Esophagus (tissue), 2 donors: ENCODE measurements around the gene TNFRSF9. TPM values are rescaled to one million over a fixed set of nuclear protein-coding genes. Genes with fewer than 3 reads are reported as not detected.

Experiments
- H3K27ac ChIP-seq, 2 donors: one replicate each; pipeline ENCODE4 v1.5.1; 2013; ENCODE audit warnings: low read depth in 2 of 2, mild to moderate bottlenecking in 2 of 2, inconsistent platforms in 1 of 2, low read length in 1 of 2, moderate library complexity in 1 of 2
- H3K27me3 ChIP-seq, 2 donors: one replicate each; pipeline ENCODE4 v1.6.1; 2013; ENCODE audit warnings: low read length in 2 of 2, control low read depth in 1 of 2, mild to moderate bottlenecking in 1 of 2; ENCODE audit not compliant: insufficient read depth in 2 of 2, control insufficient read depth in 1 of 2
- H3K36me3 ChIP-seq, 2 donors: one replicate each; pipeline ENCODE4 v1.6.1; 2013; ENCODE audit warnings: low read length in 1 of 2; ENCODE audit not compliant: control insufficient read depth in 2 of 2, insufficient read depth in 2 of 2
- H3K4me1 ChIP-seq, 2 donors: one replicate each; pipeline ENCODE4 v1.6.1; 2013; ENCODE audit warnings: low read length in 1 of 2; ENCODE audit not compliant: control insufficient read depth in 2 of 2, insufficient read depth in 2 of 2
- H3K4me3 ChIP-seq, 2 donors: one replicate each; pipeline ENCODE4 v1.5.1; 2013; ENCODE audit warnings: low read length in 2 of 2, mild to moderate bottlenecking in 2 of 2, low read depth in 1 of 2, moderate library complexity in 1 of 2
- H3K9me3 ChIP-seq, 2 donors: one replicate each; pipeline ENCODE4 v1.6.1; 2013; ENCODE audit warnings: mild to moderate bottlenecking in 2 of 2, low read depth in 1 of 2, low read length in 1 of 2, moderate library complexity in 1 of 2; ENCODE audit not compliant: control insufficient read depth in 2 of 2, insufficient read depth in 1 of 2
- WGBS, 2 donors: extraction: QIAGEN DNeasy Blood & Tissue Kit; methylation state at CpG; one replicate each; pipeline ENCODE4 v1.1.7; 2013; 5-methylcytosine and 5-hydroxymethylcytosine counted together
- polyA plus RNA-seq, 2 donors: library from polyadenylated mRNA; stranded (reverse); fragments of 200-250 nt; gene quantifications; one replicate each; pipeline ENCODE4 v1.2.3, GENCODE V29; 2013
- donor health status: healthy with polysubstance abuse.
- donor health status: Bipolar disorder and iron deficiency.

Gene TNFRSF9
- polyA plus RNA-seq, 2 donors, result 0.02 to 0.12 TPM

DNA sequence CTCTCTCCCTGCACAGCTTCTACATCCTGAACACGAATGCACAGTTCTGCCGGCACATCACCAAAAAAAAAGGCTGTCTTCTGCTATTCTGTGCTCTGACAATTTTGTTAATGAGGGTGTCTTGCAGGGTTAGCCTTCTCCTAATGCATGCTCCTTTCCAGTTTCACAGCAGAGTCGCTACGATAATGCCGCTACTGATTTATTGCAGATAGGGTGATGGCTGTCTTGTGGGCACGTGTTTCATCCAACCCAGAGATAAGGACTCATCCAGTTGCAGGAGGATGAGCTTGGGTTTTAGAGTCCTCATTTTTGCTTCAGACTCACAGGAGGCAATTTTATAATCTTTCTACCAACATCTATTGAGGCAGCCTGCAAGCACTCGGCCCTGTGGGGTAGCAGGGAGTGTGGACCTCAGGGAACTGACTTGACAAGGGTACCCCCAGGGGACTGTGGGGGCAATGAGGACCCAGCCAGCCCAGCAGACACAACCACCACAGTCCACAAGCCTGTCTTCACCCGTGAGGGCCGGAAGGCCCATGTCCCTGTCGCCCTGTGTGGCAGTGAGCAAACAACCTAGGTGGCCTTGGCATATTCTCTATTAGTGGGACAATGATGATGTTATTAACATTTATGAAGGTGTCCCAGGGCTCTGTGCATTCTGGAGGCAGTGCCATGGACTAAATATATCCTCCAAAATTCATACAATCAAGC is 72.4 kb downstream of the TNFRSF9 start:
- Histone ChIP-seq H3K36me3 (no peaks in the 10 kb centered on the region), H3K27me3 (no peaks in the 10 kb centered on the region), H3K4me3 (no peak overlapping the region), H3K9me3 (peaks cover 0 to 5% of the 10 kb centered on the region in 2 donors), H3K27ac (no peak overlapping the region), H3K4me1 (no peaks in the 10 kb centered on the region)
- WGBS, 2 donors, result 79 to 86% methylated on average over 10 of the region's 10 CpGs

DNA sequence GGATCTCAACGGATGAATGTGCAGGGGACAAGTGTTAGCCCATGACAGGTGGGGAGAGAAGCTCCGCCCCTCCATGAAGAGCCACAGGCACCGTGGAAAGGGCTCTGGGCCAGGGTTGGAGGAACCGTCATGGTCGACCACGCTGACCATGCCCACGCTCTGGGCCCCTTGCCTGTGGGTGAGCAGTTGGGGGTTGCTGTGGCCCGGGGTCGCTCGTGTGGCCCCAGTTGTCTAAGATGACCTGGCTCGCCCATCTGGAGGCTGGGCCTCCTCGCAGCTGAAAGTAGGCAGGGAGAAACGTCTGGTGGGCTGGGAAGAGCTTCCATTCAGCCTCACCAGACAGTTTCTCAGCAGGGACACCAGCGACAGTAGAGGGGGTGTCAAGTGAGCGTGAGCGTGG is 74.7 kb downstream of the TNFRSF9 start:
- Histone ChIP-seq H3K36me3 (no peaks in the 10 kb centered on the region), H3K9me3 (peaks cover 0 to 5% of the 10 kb centered on the region in 2 donors), H3K4me3 (no peak overlapping the region), H3K27me3 (no peaks in the 10 kb centered on the region), H3K4me1 (no peaks in the 10 kb centered on the region), H3K27ac (no peak overlapping the region)
- 89 to 91% methylated on average over 16 of the region's 16 CpGs for WGBS, 2 donors

Other genes starting within 250 kb of the TNFRSF9 start
- gene VAMP3, start 169.5 kb downstream of the TNFRSF9 start, polyA plus RNA-seq, result 10 to 100 TPM; 42.2 to 60.0 TPM
- 10 to 100 TPM in 1 of 2 donors, 1 to 10 TPM in 1; 6.6 to 11.8 TPM for gene PER3, start 156.5 kb downstream of the TNFRSF9 start, polyA plus RNA-seq
- gene UTS2, start 87.8 kb downstream of the TNFRSF9 start, polyA plus RNA-seq, result under 1 TPM; 0.04 to 0.56 TPM
- 100 to 1,000 TPM; 146 to 184 TPM for gene PARK7, start 20.9 kb upstream of the TNFRSF9 start, polyA plus RNA-seq
- gene ERRFI1, start 85.5 kb upstream of the TNFRSF9 start, polyA plus RNA-seq, result 10 to 100 TPM; 18.2 to 21.3 TPM